Kidney tubule cell (primary cell): ENCODE data around the gene JMJD6.
A peak's percentile ranks its signal among the peaks of the same experiment; 100 is the strongest.

Source experiments
- DNase-seq: peaks from one replicate; pipeline ENCODE4 v3.0.0-alpha.2; 2018; ENCODE audit warnings: low spot score

Gene JMJD6

DNA sequence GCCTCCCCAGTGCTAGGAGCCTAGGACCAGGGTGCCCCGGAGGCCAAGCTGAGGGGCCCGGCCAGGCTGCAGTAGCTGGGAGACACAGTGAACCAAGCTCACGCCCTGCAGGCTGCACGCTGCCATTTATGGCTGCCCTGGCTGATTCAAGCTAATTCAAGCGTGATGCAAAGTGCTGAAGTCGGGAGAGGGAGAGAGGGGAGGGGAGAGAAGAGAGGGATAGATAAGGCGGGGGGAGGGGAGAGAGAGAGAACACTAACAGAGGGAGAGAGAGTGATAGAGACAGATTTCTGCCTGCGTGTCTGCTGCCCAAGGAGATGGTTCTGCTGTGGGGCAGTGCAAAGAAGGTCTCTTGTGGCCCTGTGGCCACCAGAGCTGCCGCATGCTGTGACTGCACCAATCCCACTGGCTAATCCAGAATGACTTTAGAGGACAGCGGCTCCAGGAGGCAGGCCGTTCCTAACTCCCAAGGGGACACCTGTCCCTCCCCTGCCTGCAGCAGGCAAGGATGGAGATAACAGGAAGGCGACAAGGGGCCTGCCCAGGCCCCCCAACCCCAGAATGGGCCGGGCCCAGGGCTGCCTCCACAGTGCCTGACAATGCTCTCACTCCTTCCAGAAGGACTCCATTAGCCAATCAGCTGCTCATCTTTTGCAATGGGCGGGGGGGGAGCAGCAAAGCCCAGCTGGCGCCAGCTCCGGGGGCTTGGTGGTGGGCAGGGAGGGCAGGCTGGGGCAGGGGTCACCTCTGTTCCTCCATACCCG, 28.5 kb downstream of the JMJD6 start:
- DNase-seq: peak; percentile 67

DNA sequence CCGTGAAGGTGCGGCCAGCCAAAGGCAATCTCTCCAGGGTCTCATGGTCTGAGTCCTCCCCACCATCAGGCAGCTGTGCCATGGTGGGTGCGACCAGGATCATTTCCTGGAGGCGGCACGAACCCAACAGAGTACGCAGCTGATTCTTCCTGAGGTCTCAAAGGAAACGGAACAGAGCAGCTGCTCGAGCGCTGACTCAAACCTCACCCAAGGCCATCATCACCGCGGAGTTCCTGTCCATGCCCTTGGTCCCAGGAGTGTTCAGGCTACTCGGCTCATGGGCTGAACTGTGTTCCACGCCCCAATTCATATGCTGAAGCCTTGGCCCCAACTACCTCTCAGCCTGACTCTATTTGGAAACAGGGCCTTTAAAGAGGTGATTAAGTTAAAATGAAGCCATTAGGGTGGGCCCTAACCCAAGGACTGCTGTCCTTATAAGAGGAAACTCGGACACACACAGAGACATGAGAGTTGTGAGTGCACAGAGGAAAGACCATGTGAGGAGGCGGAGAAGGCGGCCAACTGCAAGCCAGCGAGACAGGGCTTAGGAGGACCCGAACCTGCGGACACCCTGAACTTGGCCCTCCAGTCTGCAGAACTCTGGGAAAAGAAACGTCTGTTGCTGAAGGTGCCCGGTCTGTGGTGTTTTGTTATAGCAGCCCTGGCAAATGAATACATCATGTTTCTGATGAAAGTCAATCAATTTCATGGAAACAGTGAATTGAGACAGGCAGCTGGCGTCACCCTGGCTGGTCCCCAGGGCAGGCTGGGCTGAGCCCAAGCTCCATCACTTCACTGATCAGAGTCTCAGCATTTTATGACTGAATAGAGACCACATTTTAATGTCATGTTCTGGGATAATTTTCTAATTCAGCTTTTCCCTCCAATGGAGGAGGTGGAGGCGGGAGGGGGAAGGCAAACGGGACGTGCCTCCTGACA, 29.4 kb downstream of the JMJD6 start:
- DNase-seq: no peak

DNA sequence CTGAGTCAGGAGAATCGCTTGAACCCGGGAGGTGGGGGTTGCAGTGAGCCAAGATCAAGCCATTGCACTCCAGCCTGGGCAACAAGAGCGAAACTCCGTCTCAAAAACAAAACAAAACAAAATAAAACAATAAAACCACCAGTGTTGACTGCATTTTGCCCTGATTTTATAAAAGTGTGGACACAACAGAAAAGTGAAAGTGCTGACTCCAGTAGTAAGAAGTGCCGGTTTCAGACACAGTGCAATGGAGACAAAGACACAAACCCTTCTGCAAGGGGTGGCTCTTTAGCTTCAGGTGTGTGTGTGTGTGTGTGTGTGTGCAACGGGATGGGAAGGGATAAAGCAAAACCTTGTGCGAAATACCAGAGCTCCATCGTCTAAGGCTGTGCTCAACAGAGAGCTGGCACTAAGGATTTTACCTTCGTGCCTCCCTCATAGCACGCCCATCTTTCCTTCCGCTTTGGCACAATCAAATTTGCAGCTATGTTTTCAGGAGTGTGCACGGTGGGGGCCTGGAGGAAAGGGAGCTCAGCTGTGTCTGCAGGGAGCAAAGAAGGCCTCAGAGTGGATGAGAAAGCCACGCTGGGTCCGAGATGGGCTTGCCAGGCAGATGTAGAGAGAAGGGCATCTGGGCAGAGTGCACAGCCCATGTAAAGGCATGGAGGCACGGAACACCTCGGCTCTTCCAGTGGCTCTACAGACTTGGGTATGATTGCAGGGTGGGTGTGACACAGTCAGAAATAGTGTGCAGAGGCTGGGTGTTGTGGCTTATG, 31.2 kb downstream of the JMJD6 start:
- DNase-seq: peak; percentile 54

DNA sequence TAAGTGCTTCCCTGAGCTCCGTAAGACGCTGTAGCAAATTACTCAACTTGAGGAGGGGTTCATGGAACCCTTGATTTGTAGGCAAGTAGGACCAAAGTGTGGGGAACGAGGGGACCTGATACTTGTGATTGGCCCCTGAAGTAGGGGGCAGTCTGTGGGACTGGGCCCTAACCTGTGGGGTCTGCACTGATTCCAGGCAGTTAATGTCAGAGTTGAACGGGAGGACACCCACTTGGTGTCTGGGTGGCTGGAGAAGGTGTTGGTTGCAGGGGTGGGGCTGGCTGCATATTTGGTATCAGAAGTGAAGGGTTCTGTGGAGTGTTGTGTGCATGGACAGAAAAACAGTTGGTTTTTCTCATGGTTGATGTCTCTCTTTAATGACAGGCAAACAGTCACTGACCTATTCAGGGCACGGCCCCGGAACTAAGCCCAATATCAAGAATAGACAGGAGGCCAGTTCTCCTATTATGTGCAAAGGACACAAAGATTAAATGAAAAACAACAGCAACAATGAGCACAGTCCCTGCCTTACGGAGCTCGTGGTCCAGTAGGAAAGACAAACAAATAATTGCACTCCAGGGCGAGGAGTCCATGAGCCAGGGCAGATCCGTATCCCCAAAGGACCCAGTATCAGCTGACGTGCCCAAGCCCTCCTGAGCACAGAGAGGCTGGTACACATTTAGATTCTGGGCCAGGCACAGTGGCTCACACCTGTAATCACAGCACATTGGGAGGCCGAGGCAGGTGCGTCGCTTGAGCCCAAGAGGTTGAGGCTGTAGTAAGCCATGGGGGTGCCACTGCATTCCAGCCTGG, 34.8 kb downstream of the JMJD6 start:
- no peak for DNase-seq

DNA sequence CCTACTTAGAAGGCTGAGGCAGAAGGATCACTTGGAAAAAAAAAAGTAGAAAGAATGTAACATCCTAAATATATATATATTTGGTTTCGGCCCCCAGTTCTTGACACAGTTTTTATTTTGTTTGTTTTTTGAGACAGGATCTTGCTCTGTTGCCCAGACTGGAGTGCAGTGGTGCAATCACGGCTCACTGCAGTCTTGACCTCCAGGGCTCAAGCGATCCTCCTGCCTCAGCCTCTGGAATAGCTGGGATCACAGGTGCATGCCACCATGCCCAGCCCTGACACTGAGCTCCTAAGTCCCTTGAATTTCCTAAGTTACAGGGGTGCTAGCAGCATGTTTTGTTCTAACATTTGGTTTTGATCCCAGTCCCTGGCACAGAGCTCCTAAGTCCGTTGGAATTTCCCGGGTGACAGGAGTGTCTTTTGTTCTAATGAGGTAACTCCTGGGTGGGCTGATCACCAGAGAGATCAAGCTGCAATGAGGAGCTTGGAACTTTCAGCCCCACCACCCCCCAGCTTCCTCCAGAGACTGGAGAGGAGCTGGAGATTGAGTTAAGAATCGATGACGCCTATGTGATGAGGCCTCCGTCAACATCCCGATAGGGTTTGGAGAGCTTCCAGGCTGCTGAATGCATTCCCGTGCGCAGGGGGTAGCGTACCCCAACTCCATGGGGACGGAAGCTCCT, 35.7 kb downstream of the JMJD6 start:
- no peak for DNase-seq

DNA sequence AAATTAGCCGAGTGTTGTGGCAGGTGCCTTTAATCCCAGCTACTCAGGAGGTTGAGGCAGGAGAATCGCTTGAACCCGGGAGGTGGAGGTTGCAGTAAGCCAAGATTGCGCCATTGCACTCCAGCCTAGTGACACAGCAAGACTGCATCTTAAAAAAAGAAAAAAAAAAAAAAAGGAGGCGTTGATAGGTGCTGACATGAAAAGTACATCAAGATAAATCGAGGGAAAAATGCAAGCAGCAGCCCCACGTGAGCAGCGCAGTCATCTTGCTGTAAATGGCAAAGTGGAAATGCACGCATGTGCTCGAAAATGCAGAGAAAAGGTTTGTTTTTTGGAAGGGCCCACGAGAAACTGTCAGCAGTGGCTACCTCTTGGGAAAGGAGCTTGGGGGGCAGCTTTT, 36.5 kb downstream of the JMJD6 start:
- no peak for DNase-seq

DNA sequence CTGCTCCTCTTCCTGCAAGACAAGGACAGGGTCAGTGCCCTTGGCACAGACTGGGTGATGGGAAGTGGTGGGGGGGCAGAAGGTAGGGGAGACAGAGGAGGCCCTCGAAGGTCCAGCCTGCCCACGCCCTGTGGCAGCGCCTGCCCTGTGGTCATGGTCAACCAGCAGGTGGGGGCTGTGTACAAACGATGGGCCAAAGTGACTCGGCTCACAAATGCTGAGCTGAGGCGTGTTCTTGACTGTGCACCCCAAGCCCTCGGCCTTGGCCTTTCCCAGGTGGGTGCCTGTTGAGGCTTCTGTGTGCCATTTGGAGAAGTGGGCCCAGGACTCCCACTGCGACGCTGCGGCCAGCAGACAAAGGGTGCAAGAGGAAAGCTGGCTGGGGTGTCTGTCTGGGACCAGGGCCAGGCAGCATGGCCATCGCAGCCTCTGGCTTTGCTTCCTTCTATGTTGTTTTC, 38.2 kb downstream of the JMJD6 start:
- DNase-seq: peak; percentile 76

DNA sequence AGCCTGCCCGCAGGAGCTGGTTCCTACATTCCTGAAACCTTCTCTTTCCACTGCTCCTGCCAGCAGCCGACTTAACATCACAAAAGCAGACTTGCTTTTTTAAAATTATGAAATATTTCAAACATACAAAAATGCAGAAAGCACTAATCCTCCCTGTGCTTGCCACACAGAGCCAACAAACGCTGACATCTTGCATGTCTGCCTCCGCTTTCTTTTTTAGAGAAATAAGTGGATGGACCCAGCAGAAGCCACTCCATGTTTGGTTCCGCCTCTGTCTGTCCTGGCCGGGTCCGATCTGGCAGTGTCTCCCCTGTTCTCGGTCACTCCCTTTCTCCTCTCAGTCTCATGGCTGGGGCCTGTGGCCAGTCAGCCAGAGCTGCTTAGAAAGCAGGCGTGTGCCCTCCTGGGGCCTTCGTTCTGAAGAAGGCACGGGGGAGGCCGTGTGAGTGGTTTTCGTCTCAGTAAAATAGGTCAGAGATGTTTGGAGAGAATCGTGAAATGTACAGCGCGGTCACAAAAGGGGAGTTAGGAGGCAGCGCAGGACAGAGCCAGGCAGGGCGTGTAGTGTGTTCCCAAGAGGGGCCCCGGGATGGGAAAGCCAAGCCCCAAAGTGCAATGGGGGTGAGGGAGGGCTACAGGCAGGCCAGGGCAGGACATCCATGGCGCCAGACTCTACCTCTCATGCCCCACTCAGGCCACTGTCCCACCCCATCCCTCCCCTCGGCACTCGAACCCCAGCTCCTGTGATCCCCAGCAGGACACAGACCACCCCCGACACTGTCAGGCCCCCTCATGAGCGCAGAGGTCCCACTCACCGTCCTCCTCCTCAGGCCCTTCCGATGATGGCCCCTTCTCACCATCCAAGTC, 38.9 kb downstream of the JMJD6 start:
- no peak for DNase-seq

DNA sequence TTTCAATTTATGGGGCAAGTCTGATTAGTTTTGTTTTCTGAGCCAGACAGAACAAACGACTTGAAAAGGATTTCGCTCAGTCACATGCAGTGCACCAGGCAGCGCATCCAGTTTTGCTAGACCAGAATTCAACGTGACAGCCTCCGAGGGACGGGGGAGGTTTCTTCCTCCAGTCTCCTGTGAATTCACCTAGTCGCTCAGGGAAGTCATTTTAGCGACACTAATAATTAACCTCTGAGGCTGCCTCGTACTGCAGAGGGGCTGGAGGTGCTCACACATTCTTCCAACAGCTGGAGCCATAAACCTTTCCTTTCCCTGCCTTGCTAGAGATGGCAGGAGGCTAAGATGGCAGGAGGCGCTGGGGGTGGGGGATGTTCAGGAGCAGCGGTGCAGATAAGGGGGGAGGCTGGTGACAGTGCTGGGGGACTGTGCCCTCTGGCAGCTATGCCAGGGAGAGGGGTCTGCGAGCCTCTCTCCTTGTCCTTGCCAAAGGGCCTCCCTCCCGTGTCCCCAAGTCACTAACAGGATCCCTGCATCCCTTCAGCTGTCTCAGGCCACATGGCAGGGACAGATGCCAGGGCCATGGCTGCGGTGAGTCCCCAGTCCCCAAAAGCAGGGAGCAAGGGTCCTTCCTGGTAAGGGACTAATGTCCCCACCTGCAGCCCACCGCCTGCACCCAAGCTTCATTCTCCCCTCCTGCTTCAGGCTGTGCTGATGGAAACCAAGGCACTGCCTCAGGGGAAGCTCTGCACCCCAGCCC, 39.7 kb downstream of the JMJD6 start:
- peak; percentile 69 for DNase-seq

DNA sequence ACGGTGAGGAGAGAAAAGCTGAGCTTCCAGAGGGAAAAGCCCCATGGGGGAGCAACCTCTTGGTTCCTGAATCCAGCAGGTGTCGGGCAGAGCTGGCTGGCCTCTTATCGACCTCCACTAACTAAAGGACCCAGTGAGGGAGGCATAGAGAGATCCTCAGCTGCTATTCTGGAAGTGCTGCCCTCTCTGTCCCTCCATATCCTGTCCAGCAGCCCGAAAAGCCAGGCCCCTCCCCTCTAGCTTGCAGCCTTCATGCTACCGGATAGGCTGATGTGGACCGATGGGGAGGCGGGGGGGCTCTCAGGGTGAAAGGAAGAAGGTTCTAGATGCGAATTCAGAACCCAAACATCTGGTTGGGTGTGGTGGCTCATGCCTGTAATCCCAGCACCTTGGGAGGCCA, 40.6 kb downstream of the JMJD6 start:
- no peak for DNase-seq

DNA sequence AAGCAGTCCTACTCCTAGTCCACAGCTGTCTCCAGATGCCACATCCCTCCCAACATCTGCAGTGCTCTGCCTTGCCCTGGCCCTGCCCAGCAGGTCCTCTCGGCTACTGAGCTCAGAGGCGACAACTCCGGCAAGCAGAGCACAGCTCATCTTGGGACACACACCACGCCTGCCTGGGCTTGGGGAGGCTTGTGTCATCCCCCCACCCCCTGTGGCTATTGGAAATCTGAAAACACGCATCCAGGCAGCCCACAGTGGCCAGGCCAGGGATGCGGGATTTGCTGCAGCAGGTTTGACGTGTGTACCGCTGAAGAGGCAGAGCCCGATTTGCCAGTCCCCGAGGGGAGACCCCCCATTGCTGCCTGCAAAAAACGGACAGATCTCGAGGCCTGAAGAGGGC, 41.0 kb downstream of the JMJD6 start:
- no peak for DNase-seq

DNA sequence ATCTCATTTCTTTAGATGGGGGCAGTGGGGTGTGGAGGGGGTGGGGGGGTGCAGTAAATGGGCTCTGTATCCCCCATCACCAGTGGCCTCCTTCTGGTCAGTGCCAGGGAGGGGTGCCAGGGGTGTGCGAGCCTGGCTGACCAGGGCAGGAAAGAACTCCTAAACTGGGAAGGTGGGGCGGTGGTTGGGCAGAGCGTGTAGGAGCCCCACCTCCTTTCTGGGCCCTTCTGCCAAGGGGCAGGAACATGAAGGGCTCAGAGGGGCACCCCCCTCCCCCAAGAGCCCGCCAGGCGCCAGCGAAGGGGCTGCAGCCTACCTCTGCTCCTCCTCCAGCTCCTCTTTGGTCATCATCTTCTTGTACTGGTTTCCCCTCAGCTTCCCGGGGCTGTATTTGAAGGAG, 41.6 kb downstream of the JMJD6 start:
- DNase-seq: no peak

DNA sequence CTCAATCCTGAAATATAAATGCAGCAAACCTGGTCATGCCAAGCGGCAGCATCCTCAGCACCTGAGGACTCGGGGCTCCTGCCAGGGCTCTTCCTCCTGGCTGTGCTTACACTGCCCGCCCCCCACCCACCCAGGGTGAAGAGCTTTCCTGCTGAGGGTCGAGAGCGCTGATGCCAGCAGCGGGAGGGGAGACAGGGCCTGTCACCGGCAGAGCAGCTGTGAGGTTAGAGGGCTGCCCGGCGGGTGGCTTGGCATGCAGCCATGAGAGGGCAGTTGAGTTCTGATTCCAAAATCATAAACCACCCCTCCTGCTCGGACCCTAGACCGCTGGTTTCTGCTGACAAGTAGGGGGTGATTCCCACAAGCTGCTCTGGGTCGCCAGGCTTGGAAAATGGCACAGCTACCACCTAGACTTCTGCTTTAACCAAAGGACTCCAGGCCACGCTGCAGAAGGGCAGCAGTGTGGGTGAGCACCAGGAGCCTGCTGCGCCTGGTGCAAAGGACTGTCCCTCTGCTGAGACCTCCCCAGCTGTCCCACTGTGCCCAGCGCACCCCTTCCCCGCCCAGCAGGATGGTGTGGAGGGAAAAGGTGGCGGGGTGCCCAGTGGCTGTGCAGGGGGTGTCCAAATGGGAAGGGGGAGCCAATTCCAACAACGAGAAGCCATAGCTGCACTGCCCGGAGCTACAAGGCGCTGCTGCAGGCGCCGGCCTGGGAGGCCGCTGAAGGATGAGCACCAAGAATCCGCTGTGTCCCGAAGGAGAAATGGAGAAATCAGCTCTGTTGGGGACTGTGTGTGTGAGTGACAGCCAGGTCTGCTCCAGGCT, 42.3 kb downstream of the JMJD6 start:
- DNase-seq: no peak

DNA sequence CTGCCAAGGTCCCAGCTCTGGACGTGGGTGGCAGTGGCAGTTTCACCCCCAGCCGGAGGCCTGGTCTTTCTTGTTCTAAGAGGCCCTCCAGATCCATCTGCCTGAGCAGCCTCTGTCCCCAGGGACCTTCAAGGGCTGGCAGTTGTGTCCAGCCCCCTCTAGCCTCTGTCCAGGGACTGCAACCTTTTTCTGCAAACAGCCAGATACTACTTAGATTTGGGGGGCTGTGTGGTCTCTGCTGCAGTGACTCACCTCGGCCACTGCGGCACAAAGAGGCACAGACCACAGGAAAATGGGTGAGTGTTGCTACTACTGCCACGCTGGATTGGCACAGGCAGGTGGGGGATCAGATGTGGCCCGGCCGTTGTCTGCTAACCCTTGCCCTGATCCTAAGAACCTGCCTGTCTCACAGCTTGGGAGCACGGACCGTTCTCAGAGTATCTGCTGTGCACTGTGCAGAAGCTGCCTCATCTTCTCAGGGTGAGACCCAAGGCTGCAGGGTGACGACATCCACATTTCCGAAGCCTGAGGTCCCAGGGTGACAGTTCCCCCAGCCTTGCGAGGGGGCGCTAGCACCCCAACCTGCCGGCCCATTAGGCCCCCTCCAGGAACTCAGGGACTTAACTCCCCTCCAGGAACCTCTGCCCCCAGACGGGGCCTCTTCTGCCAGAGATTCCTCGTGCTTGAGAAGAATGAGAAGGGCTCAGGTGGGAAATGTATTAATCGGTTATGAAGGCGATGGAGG, 43.2 kb downstream of the JMJD6 start:
- DNase-seq: no peak

DNA sequence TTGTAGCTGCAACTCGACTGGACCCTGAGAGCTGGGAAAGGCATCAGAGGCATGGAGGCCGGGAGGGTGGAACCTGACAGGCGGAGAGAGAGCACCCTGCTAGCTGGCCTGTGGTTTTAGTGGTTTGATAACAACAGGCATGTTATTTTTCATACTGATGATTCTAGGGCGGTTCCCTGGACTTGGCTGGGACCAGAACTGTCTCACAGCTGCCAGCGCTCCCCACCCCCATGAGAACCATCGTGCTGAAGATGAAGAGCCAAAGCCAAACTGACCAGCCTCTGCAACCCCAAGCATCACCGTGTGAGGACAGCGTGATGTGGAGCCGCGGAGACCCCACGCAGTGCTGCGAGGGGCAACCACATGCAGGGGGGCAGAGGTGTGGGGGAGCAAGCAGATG, 44.1 kb downstream of the JMJD6 start:
- no peak for DNase-seq

DNA sequence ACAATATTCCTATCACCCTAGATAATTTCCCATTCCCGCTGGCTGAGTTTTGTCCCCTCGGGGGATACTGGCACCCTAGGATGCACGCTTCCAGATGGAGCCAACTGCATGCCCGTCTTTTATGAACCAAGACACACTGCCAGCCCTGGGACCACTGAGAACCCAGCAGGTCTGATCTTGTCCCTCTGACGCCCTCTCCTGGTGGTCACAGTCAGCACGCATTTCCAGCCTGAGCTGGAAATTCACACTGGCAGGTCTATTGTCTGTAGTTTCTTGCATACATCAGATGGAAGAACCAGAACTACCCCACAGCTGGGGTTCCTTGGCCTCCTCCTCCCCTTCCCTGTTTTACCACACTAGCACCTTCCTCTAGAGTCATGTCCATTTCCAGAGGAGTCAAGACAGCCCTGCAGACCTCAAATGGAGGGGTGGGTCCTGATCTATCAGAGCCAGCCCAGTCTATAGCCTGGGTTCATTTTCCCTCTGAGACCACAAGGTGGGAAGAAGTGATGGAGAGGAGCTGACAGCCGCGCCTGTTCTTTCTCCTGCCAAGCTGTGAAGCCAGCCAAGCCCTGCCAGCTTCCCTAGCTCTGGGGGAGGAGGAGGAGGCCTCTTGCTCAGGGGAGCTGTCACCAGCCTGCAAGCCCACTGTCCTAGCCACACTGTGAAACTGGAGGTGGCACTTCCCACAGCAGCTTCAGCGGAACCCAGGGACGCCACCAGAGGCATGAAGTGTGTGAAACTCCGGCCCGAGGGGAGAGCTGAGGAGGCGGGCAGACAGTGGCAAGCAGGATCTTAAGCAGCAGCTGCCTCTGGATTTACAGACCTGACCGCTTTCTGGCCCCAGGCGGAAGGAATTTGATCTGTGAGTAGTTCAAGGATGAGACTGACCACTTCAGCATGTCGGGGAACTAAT, 44.9 kb downstream of the JMJD6 start:
- DNase-seq: peak; percentile 60
